Measurements from ENCODE around the gene CHD1L. TPM values are rescaled to one million over a fixed set of nuclear protein-coding genes. Genes with fewer than 3 reads are reported as not detected.
"Not testable (repeated sequence)": the region's sequence is repeated elsewhere in the genome, so short reads cannot be mapped to it uniquely, and the experiment has no call there.

Gene CHD1L
- total RNA-seq, 1 experiment from 2014 or later = 71.7 TPM

DNA sequence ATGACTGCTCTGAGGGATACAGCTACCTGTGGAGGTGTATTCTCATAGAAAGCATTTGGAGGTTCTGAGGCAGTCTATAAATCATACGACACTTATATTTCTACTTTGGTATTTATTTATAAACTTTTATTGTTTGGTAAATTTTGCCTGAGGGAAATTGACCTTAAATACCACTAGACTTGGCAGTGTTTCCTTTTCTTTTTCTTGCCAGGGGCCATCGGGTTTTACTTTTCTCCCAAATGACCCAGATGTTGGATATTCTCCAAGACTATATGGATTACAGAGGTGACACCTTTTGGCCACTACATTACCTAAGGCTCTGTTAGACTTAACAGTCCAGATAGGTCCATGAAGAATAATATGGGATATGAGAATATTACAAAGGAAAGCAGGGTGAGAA lies 28.2 kb downstream of the CHD1L start:
- peaks cover 2% of the 10 kb centered on the region; the same call in 1 of the 2 replicates for H3K36me3 ChIP-seq (replicated peaks; ENCODE audit: control insufficient read depth, insufficient read depth, low read length)
- no peak for DNase-seq
- no peaks in the 10 kb centered on the region for H3K27me3 ChIP-seq (ENCODE audit: control insufficient read depth, insufficient read depth, low read length)
- no peak overlapping the region for H3K4me3 ChIP-seq (ENCODE audit: insufficient read depth, low read depth, low read length)

- Histone ChIP-seq H3K4me3 (ENCODE audit: insufficient read depth, low read depth, low read length) (no peak overlapping the region), H3K36me3 (replicated peaks; ENCODE audit: control insufficient read depth, insufficient read depth, low read length) (peaks cover 6% of the 10 kb centered on the region; the same call in 1 of the 2 replicates), H3K27me3 (ENCODE audit: control insufficient read depth, insufficient read depth, low read length) (no peaks in the 10 kb centered on the region)
- DNase-seq = no peak
These were observed 29.6 kb downstream of the CHD1L start for GRCh38 chr1:147272042-147272441.

GRCh38 chr1:147273409-147274336 lies 31.2 kb downstream of the CHD1L start:
- Histone ChIP-seq H3K36me3 (replicated peaks; ENCODE audit: control insufficient read depth, insufficient read depth, low read length) (peaks cover 6% of the 10 kb centered on the region; the same call in 1 of the 2 replicates), H3K27me3 (ENCODE audit: control insufficient read depth, insufficient read depth, low read length) (no peaks in the 10 kb centered on the region), H3K4me3 (ENCODE audit: insufficient read depth, low read depth, low read length) (no peak overlapping the region)
- DNase-seq = peak; percentile 47

DNA sequence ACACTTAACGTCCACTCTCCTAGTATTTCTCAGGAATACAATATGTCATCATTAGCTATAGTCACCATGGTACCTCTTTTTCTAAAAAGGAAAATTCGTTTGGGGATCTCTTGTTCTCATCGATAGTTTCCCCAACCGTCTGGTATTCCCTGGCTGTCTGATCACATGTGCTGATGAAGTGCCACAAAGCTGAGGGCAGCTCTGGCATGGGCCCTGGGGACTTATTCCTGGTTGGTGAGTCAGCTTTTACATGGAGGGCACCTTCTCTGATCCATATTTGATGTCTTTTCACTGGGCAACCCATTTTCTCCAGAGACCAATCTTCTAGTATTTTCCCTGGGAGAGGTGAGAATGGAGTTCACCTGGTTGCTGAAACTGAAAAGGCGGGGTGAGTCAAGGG lies 39.5 kb downstream of the CHD1L start:
- Histone ChIP-seq H3K36me3 (replicated peaks; ENCODE audit: control insufficient read depth, insufficient read depth, low read length) (peaks cover 11% of the 10 kb centered on the region), H3K4me3 (ENCODE audit: insufficient read depth, low read depth, low read length) (no peak overlapping the region), H3K27me3 (ENCODE audit: control insufficient read depth, insufficient read depth, low read length) (no peaks in the 10 kb centered on the region)
- no peak for DNase-seq

DNA sequence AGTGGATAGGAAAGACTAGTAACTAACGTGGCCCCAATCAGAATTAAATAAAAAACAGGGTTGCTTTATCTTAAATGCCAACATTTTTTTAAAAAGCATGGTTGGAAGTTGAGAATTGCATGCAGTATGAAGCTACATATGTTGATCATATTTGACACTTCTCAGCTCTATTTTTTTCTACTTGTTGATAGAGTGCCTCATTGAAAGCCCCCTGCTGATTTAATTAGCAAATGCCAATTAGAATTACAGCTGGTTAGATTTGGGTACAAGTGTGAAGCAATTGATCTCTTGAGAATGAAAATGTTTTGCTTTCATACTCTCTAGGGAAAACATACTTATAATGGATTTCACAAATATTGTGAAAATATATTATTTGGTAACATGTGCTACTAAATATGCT lies 40.5 kb downstream of the CHD1L start:
- peaks cover 15% of the 10 kb centered on the region for H3K36me3 ChIP-seq (replicated peaks; ENCODE audit: control insufficient read depth, insufficient read depth, low read length)
- H3K27me3 ChIP-seq (ENCODE audit: control insufficient read depth, insufficient read depth, low read length) = no peaks in the 10 kb centered on the region
- no peak overlapping the region for H3K4me3 ChIP-seq (ENCODE audit: insufficient read depth, low read depth, low read length)
- DNase-seq = no peak

DNA sequence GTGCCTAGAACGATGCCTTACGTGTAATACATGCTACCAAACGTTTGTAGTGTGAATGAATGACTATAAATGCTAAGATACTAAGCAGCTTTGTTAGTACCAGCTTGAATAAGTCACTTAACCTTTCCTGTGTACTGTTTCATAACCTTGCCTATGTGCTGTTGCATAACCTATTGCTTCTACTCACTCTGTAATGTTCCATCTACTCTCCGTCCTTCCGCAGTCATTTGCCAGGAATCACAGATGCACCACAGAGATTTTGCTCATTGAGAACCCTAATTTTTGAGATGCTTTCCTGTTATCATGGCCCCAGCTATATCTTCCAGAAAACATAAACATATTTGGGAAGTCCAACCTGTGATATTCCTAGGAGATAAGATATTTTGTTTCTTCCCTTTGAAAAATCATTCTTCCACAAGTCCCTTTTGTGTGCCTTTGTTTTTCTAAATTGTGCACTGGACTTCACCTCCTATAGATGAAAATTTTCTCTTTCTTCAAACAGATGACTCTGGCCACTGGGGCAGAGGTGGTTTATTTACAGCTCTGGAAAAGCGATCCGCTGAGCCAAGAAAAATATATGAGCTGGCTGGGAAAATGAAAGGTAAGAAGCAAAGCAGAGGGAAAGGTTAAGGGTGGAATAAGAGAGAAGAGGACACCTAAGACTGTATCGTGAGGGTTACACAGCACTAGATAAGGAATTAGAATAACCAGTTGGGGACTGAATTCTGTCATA lies 44.8 kb downstream of the CHD1L start:
- H3K36me3 ChIP-seq (replicated peaks; ENCODE audit: control insufficient read depth, insufficient read depth, low read length) = peaks cover 20% of the 10 kb centered on the region
- no peak overlapping the region for H3K4me3 ChIP-seq (ENCODE audit: insufficient read depth, low read depth, low read length)
- no peaks in the 10 kb centered on the region for H3K27me3 ChIP-seq (ENCODE audit: control insufficient read depth, insufficient read depth, low read length)
- DNase-seq = no peak

DNA sequence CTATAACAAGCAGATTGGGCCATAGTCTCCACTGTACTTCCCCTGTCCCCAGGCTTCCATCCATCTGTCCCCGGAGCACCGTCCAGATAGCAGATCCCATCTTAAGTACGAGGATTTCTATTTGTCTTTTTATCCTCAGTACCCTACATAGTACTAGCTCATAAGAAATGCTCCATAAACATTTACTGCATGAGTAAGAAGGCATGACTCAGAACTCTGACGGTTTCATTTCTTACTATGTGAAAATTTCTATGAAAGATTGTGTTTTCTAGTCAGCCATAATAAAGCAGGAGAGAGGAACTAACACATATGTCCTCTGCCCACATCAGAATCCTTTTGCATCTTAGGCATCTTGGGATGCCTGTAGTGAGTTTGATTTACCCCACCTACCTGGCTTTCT lies 49.5 kb downstream of the CHD1L start:
- Histone ChIP-seq H3K4me3 (ENCODE audit: insufficient read depth, low read depth, low read length) (no peak overlapping the region), H3K27me3 (ENCODE audit: control insufficient read depth, insufficient read depth, low read length) (no peaks in the 10 kb centered on the region), H3K36me3 (replicated peaks; ENCODE audit: control insufficient read depth, insufficient read depth, low read length) (peaks cover 21% of the 10 kb centered on the region)
- no peak for DNase-seq

DNA sequence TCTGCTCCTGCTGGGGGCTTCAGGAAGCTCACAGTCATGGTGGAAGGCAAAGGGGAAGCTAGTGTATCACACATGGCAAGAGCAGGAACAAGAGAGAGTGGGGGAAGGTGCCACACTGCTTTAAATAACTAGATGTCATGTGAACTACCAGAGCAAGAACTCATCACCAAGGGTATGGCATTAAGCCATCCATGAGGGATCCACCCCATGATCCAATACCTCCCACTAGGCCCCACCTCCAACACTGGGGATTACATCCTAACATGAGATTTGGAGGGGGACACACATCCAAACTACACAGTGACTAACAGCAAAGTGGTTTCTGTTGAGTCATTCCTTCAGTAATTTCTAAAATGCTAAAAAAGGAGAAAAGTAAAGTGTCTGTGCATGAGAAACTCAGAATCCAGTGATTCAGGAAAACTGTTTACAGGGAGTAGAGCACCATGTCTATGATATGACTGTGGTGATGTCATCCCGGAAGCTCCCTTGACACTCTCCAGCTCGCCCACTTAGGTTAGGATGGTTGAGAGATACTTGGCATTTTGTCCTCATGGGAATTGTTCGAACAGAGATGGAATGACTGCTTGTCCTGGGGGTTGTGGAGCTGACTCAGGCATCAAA lies 50.3 kb downstream of the CHD1L start:
- no peak overlapping the region for H3K4me3 ChIP-seq (ENCODE audit: insufficient read depth, low read depth, low read length)
- DNase-seq = no peak

GRCh38 chr1:147297438-147297837 lies 55.0 kb downstream of the CHD1L start:
- DNase-seq = no peak
- H3K27me3 ChIP-seq (ENCODE audit: control insufficient read depth, insufficient read depth, low read length) = no peaks in the 10 kb centered on the region
- H3K4me3 ChIP-seq (ENCODE audit: insufficient read depth, low read depth, low read length) = no peak overlapping the region
- H3K36me3 ChIP-seq (replicated peaks; ENCODE audit: control insufficient read depth, insufficient read depth, low read length) = peaks cover 10% of the 10 kb centered on the region

More for the DNA sequence above, 50.3 kb downstream of the CHD1L start:
- Histone ChIP-seq H3K36me3 (replicated peaks; ENCODE audit: control insufficient read depth, insufficient read depth, low read length) (peaks cover 17% of the 10 kb centered on the region), H3K27me3 (ENCODE audit: control insufficient read depth, insufficient read depth, low read length) (no peaks in the 10 kb centered on the region)

GRCh38 chr1:147305803-147306202 lies 63.3 kb downstream of the CHD1L start:
- not testable (repeated sequence) for H3K27me3 ChIP-seq (ENCODE audit: control insufficient read depth, insufficient read depth, low read length); H3K4me3 ChIP-seq (ENCODE audit: insufficient read depth, low read depth, low read length); H3K36me3 ChIP-seq (replicated peaks; ENCODE audit: control insufficient read depth, insufficient read depth, low read length); DNase-seq

DNA sequence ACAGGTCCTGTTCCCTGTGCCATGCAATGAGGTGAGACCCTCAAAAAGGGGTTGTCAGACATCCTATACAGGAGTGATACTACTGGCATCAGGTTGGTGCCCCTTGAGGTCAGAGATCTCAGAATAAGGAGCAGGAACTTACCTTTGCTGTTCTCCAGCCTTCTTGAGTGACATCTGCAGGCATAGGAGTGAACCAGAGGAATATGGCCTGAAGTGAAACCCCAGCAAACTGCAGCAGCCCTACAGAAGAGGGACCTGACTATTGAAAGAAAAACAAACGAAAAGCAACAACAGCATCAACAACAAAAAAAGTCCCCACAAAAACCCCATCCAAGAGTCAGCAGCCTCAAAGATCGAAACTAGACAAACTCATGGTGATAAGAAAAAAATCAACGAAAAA lies 74.5 kb downstream of the CHD1L start:
- Histone ChIP-seq H3K4me3 (ENCODE audit: insufficient read depth, low read depth, low read length) (no peak overlapping the region), H3K27me3 (ENCODE audit: control insufficient read depth, insufficient read depth, low read length) (no peaks in the 10 kb centered on the region), H3K36me3 (replicated peaks; ENCODE audit: control insufficient read depth, insufficient read depth, low read length) (no peaks in the 10 kb centered on the region)
- DNase-seq = no peak

DNA sequence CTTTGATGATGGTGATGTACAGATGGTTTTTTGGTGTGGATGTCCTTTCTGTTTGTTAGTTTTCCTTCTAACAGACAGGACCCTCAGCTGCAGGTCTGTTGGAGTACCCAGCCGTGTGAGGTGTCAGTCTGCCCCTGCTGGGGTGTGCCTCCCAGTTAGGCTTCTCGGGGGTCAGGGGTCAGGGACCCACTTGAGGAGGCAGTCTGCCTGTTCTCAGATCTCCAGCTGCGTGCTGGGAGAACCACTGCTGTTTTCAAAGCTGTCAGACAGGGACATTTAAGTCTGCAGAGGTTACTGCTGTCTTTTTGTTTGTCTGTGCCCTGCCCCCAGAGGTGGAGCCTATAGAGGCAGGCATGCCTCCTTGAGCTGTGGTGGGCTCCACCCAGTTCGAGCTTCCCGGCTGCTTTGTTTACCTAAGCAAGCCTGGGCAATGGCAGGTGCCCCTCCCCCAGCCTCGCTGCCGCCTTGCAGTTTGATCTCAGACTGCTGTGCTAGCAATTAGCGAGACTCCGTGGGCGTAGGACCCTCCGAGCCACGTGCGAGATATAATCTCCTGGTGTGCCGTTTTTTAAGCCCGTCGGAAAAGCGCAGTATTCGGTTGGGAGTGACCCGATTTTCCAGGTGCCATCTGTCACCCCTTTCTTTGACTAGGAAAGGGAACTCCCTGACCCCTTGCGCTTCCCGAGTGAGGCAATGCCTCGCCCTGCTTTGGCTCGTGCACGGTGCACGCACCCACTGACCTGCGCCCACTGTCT lies 84.6 kb downstream of the CHD1L start:
- not testable (repeated sequence) for H3K36me3 ChIP-seq (replicated peaks; ENCODE audit: control insufficient read depth, insufficient read depth, low read length); DNase-seq; H3K4me3 ChIP-seq (ENCODE audit: insufficient read depth, low read depth, low read length); H3K27me3 ChIP-seq (ENCODE audit: control insufficient read depth, insufficient read depth, low read length)

DNA sequence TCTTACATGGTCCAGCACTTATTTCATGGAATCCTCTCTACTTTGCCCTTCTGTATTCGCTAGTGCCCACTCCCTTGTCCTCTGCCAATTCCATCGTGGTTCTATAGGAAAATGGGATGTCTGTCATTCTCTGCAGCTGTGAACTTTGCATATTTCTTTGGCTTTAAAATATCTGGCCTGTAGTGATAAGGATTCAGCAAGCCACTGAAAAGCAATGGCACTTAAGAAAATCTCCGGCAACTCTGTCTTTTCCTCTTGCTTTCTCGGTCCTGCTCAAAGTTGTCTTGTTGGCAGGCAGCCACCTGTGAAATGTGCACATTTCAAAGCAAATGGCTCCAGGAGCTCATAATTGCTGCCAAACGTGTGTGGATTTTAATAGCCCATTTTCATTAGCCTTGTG lies 91.8 kb downstream of the CHD1L start:
- H3K36me3 ChIP-seq (replicated peaks; ENCODE audit: control insufficient read depth, insufficient read depth, low read length) = no peaks in the 10 kb centered on the region

GRCh38 chr1:147336291-147336690 lies 93.8 kb downstream of the CHD1L start:
- DNase-seq = peak; percentile 9

More for the DNA sequence above, 91.8 kb downstream of the CHD1L start:
- Histone ChIP-seq H3K27me3 (ENCODE audit: control insufficient read depth, insufficient read depth, low read length) (no peaks in the 10 kb centered on the region), H3K4me3 (ENCODE audit: insufficient read depth, low read depth, low read length) (no peak overlapping the region)
- DNase-seq = no peak

More at GRCh38 chr1:147336291-147336690, 93.8 kb downstream of the CHD1L start:
- Histone ChIP-seq H3K27me3 (ENCODE audit: control insufficient read depth, insufficient read depth, low read length) (no peaks in the 10 kb centered on the region), H3K36me3 (replicated peaks; ENCODE audit: control insufficient read depth, insufficient read depth, low read length) (no peaks in the 10 kb centered on the region), H3K4me3 (ENCODE audit: insufficient read depth, low read depth, low read length) (no peak overlapping the region)
